Kidney epithelial cell (primary cell): ENCODE data around the gene TECPR2. TPM values are rescaled to one million over a fixed set of nuclear protein-coding genes. Genes with fewer than 3 reads are reported as not detected.

Experiments used
- DNase-seq: peaks from one replicate; pipeline ENCODE4 v3.0.0-alpha.2; 2010; ENCODE audit warnings: low read depth
- H3K27me3 ChIP-seq: 2 replicates; pipeline ENCODE4 v1.6.0; 2011; ENCODE audit warnings: low read length; ENCODE audit not compliant: control insufficient read depth, insufficient read depth
- H3K36me3 ChIP-seq: 2 replicates; pipeline ENCODE4 v1.5.1; 2011; ENCODE audit warnings: low read length; ENCODE audit not compliant: control insufficient read depth, insufficient read depth
- H3K4me3 ChIP-seq: 2 replicates; pipeline ENCODE4 v1.5.1; 2011; ENCODE audit warnings: low read depth, mild to moderate bottlenecking, control low read depth, low read length
- CTCF ChIP-seq: IDR thresholded peaks from 2 replicates; pipeline ENCODE4 v1.5.1; 2011; ENCODE audit warnings: mild to moderate bottlenecking, moderate library complexity, low read length, control low read depth, inconsistent platforms; ENCODE audit not compliant: insufficient read depth, poor library complexity, severe bottlenecking
- total RNA-seq: library from RNA; depleted of rRNA; stranded (reverse); fragments of >200 nt; gene quantifications from 2 replicates; pipeline ENCODE4 v1.2.3, GENCODE V29; 2015

Gene TECPR2
- total RNA-seq, 1 donor from 2014 or later, result 16.6 TPM

DNA sequence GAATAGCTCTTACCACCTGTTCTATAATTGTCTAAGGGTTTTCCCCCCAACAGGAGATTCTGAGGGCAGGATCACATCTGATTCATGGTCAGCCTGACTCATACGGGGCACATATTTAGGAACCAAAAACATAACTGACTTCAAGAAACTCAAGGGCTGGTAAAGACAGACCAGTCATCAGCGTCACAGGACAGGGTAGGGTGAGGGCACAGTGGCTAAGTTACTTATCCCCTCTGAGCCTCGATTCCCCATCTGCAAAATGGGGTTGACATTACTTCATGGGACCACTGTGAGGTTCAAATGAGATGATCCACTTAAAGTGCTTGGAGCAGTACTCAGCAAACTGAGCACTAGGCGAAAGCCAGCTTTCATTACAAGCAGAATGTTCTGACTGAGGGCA is 657 bp upstream of the TECPR2 start:
- Histone ChIP-seq H3K27me3 (no peaks in the 10 kb centered on the region), H3K36me3 (no peaks in the 10 kb centered on the region), H3K4me3 (peak overlapping the region; percentile 91)
- no peak for DNase-seq
- no peak for TF ChIP-seq CTCF

- DNase-seq, result no peak
- H3K27me3 ChIP-seq, result no peaks in the 10 kb centered on the region
- peak overlapping the region; percentile 91 for H3K4me3 ChIP-seq
- H3K36me3 ChIP-seq, result no peaks in the 10 kb centered on the region
- TF ChIP-seq CTCF, result no peak
Measured at GRCh38 chr14:102363182-102363943, 622 bp downstream of the TECPR2 start.

GRCh38 chr14:102370305-102370809 is 7.6 kb downstream of the TECPR2 start:
- TF ChIP-seq CTCF, result no peak
- Histone ChIP-seq H3K36me3 (no peaks in the 10 kb centered on the region), H3K27me3 (no peaks in the 10 kb centered on the region), H3K4me3 (no peak overlapping the region)
- DNase-seq, result no peak

DNA sequence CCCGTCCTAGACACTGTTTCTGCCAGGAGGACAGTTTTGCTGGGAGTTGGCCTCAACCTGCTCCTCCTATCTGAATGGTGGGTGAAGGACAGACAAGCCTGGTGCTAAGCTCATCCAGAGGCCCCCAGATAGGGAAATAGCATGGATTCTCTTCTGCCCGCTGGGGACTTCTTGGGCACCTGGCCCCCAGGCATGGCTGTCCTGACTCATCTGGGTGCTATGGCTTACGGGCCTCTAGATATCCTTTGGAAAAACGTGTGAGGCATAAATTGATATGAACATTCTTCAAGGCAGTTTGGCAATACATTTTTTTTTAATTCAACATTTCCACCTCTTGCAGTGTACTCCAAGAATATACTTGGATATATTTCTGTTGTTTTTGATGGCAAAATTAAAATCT is 8.6 kb downstream of the TECPR2 start:
- TF ChIP-seq CTCF, result no peak

GRCh38 chr14:102373110-102373509 is 10.4 kb downstream of the TECPR2 start:
- no peaks in the 10 kb centered on the region for H3K36me3 ChIP-seq
- TF ChIP-seq CTCF, result no peak
- no peak overlapping the region for H3K4me3 ChIP-seq

More for the DNA sequence above, 8.6 kb downstream of the TECPR2 start:
- no peaks in the 10 kb centered on the region for H3K27me3 ChIP-seq
- no peaks in the 10 kb centered on the region for H3K36me3 ChIP-seq
- no peak overlapping the region for H3K4me3 ChIP-seq
- no peak for DNase-seq

DNA sequence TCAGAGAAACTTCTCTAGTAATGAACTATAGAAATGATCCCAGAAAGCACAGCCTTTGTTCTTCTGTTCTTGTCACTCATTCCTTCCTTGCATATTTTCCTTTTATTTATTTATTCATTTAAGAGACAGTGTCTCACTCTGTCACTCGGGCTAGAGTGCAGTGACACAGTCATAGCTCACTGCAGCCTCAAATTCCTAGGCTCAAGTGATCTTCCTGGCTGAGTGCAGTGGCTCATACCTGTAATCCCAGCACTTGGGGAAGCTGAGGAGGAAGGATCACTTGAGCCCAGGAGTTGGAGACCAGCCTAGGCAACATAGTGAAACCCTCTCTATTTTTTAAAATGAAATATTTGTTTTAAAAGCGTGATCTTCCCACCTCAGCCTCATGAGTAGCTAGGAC is 11.5 kb downstream of the TECPR2 start:
- no peak for DNase-seq
- no peaks in the 10 kb centered on the region for H3K36me3 ChIP-seq
- no peak overlapping the region for H3K4me3 ChIP-seq
- TF ChIP-seq CTCF, result no peak
- H3K27me3 ChIP-seq, result no peaks in the 10 kb centered on the region

More at GRCh38 chr14:102373110-102373509, 10.4 kb downstream of the TECPR2 start:
- DNase-seq, result no peak
- H3K27me3 ChIP-seq, result no peaks in the 10 kb centered on the region
